OCI-LY7 (cell line): Measurements from ENCODE around the gene C11orf42. TPM values are rescaled to one million over a fixed set of nuclear protein-coding genes. Genes with fewer than 3 reads are reported as not detected.

Experiments
- BruUV-seq: library from RNA; stranded (reverse); fragments of 400-500 nt; replicated peaks from 2 replicates; lab custom pipeline; 2021; lab: Mats Ljungman, UMichigan
- CTCF ChIA-PET: fragments of 300-600 bp; sonication (Branson Sonifier 250); formaldehyde crosslinking; loops from one replicate; lab custom pipeline; 2022; ENCODE audit warnings: antibody characterized with exemption; ENCODE audit not compliant: unreplicated experiment; lab: Charles Lee
- POLR2A ChIA-PET: fragments of 300-600 bp; sonication (Branson Sonifier 250); formaldehyde crosslinking; loops from one replicate; lab custom pipeline; 2022; ENCODE audit warnings: antibody characterized with exemption; lab: Charles Lee
- DNase-seq: peaks from one replicate; pipeline ENCODE4 v3.0.0-alpha.2; 2015; ENCODE audit warnings: low spot score
- H2AFZ ChIP-seq: fragments of 200-600 bp; sonication (generic), shearing (Covaris generic); 2 replicates; pipeline ENCODE4 v1.6.1; 2014; ENCODE audit warnings: mild to moderate bottlenecking, antibody characterized with exemption, low read length, moderate library complexity
- H3K27ac ChIP-seq: fragments of 200-600 bp; sonication (generic); 2 replicates; pipeline ENCODE4 v1.5.1; 2014; ENCODE audit warnings: mixed run types, low read depth, mild to moderate bottlenecking, moderate library complexity, low read length, inconsistent platforms; ENCODE audit not compliant: poor library complexity, severe bottlenecking
- H3K36me3 ChIP-seq: fragments of 200-600 bp; sonication (generic); 2 replicates; pipeline ENCODE4 v1.6.1; 2014; ENCODE audit warnings: mild to moderate bottlenecking, antibody characterized with exemption, low read length, moderate library complexity, mixed read lengths; ENCODE audit not compliant: insufficient read depth
- H3K4me1 ChIP-seq: fragments of 200-600 bp; sonication (generic); 2 replicates; pipeline ENCODE4 v1.5.1; 2014; ENCODE audit warnings: mild to moderate bottlenecking, low read length; ENCODE audit not compliant: insufficient read depth, poor library complexity, severe bottlenecking
- H3K4me2 ChIP-seq: fragments of 200-600 bp; sonication (generic); 2 replicates; pipeline ENCODE4 v1.6.1; 2014; ENCODE audit warnings: mild to moderate bottlenecking, low read length
- H3K4me3 ChIP-seq: fragments of 200-600 bp; sonication (generic); 2 replicates; pipeline ENCODE4 v1.5.1; 2014; ENCODE audit warnings: mild to moderate bottlenecking, low read depth, low read length; ENCODE audit not compliant: poor library complexity, severe bottlenecking
- H3K79me2 ChIP-seq: fragments of 200-600 bp; sonication (generic); 2 replicates; pipeline ENCODE4 v1.6.1; 2016; ENCODE audit warnings: low read depth, mild to moderate bottlenecking, low read length, moderate library complexity, mixed read lengths; ENCODE audit not compliant: insufficient read depth
- H3K9me2 ChIP-seq: fragments of 200-600 bp; sonication (generic); 2 replicates; pipeline ENCODE4 v1.6.1; 2016; ENCODE audit warnings: mild to moderate bottlenecking, low read length, mixed read lengths; ENCODE audit not compliant: insufficient read depth
- H3K9me3 ChIP-seq: fragments of 200-600 bp; sonication (generic); 2 replicates; pipeline ENCODE4 v1.6.1; 2014; ENCODE audit warnings: mild to moderate bottlenecking, mixed run types, low read length, mixed read lengths
- H4K20me1 ChIP-seq: fragments of 200-600 bp; sonication (generic); 2 replicates; pipeline ENCODE4 v1.6.1; 2014; ENCODE audit warnings: mild to moderate bottlenecking, antibody characterized with exemption, low read length, moderate library complexity, mixed read lengths; ENCODE audit not compliant: insufficient read depth
- CTCF ChIP-seq: fragments of 200-600 bp; sonication (generic); conservative IDR thresholded peaks from 2 replicates; pipeline ENCODE4 v1.5.1; 2014; ENCODE audit warnings: mild to moderate bottlenecking, antibody characterized with exemption, low read length, moderate library complexity, mixed read lengths
- EZH2phosphoT487 ChIP-seq: fragments of 200-600 bp; sonication (generic); IDR thresholded peaks from 2 replicates; pipeline ENCODE4 v1.6.1; 2018; ENCODE audit warnings: low read depth, borderline replicate concordance, mild to moderate bottlenecking, mixed run types, antibody characterized with exemption, low read length, moderate library complexity, mixed read lengths
- intact Hi-C: fragments of 100-400 bp; cut with micrococcal nuclease; formaldehyde crosslinking; loops from one replicate; pipeline ENCODE4 v1.10.0; 2022; ENCODE audit not compliant: unreplicated experiment
- total RNA-seq, 2 experiments: library from RNA; depleted of rRNA in 1 of 2; stranded (reverse); fragments of >200 nt in 1 of 2; shearing (Covaris generic) in 1 of 2; gene quantifications; 2 replicates each; pipeline ENCODE4 v1.2.3, GENCODE V29; 2014 to 2022

Gene C11orf42
- total RNA-seq, 2 experiments from 2014 or later, result not detected

- ChIA-PET POLR2A (interaction anchor here (1.3 kb wide), 1 partner anchor 11 kb away, joined by 5 read pairs; no protein-coding TSS in a partner anchor), CTCF (interaction anchor here (1.1 kb wide), 1 partner anchor 10 kb away, joined by 4 read pairs; no protein-coding TSS in a partner anchor)
- intact Hi-C loops, result no loop called here
- BruUV-seq, result no TSS peak
- Histone ChIP-seq H2AFZ (no peak overlapping the region), H3K9me2 (no peaks in the 10 kb centered on the region), H3K27ac (no peak overlapping the region), H3K4me3 (no peak overlapping the region), H3K9me3 (no peaks in the 10 kb centered on the region), H4K20me1 (no peaks in the 10 kb centered on the region), H3K79me2 (no peaks in the 10 kb centered on the region), H3K4me2 (no peak overlapping the region), H3K36me3 (no peaks in the 10 kb centered on the region), H3K4me1 (peaks cover 18% of the 10 kb centered on the region)
- no peak for DNase-seq
- TF ChIP-seq EZH2phosphoT487 (no peak), CTCF (no peak)
Observed at GRCh38 chr11:6240139-6240538, 34.8 kb downstream of the C11orf42 start.

GRCh38 chr11:6240781-6241180 is 35.4 kb downstream of the C11orf42 start:
- CTCF ChIA-PET, result interaction anchor here (1.1 kb wide), 1 partner anchor 11 kb away, joined by 4 read pairs; no protein-coding TSS in a partner anchor
- Histone ChIP-seq H3K4me1 (peaks cover 18% of the 10 kb centered on the region), H3K27ac (no peak overlapping the region), H3K36me3 (no peaks in the 10 kb centered on the region), H3K9me2 (no peaks in the 10 kb centered on the region), H3K4me2 (no peak overlapping the region), H3K79me2 (no peaks in the 10 kb centered on the region), H2AFZ (no peak overlapping the region), H3K4me3 (no peak overlapping the region), H3K9me3 (no peaks in the 10 kb centered on the region), H4K20me1 (no peaks in the 10 kb centered on the region)
- intact Hi-C loops, result no loop called here
- POLR2A ChIA-PET, result interaction anchor here (1.3 kb wide), 1 partner anchor 10 kb away, joined by 5 read pairs; no protein-coding TSS in a partner anchor
- TF ChIP-seq CTCF (no peak), EZH2phosphoT487 (no peak)
- BruUV-seq, result no TSS peak
- no peak for DNase-seq

GRCh38 chr11:6241316-6241715 is 36.0 kb downstream of the C11orf42 start:
- CTCF ChIA-PET, result no interaction called here
- BruUV-seq, result no TSS peak
- DNase-seq, result no peak
- Histone ChIP-seq H3K36me3 (no peaks in the 10 kb centered on the region), H3K9me2 (no peaks in the 10 kb centered on the region), H3K27ac (no peak overlapping the region), H3K79me2 (no peaks in the 10 kb centered on the region), H4K20me1 (no peaks in the 10 kb centered on the region), H3K4me3 (no peak overlapping the region), H3K4me1 (peaks cover 18% of the 10 kb centered on the region), H3K4me2 (no peak overlapping the region), H2AFZ (no peak overlapping the region), H3K9me3 (no peaks in the 10 kb centered on the region)
- POLR2A ChIA-PET, result interaction anchor here (1.3 kb wide), 1 partner anchor 10 kb away, joined by 5 read pairs; no protein-coding TSS in a partner anchor
- intact Hi-C loops, result no loop called here
- TF ChIP-seq CTCF, result no peak
- TF ChIP-seq EZH2phosphoT487, result no peak
